GM10248 (cell line): ENCODE results near the gene ABHD6.
"Not testable (repeated sequence)": the region's sequence is repeated elsewhere in the genome, so short reads cannot be mapped to it uniquely, and the experiment has no call there.

Source experiments
- CTCF ChIA-PET: fragments of 300-600 bp; sonication (Branson Sonifier 250); formaldehyde crosslinking; extraction: SDS; loops from one replicate; lab custom pipeline; 2021; ENCODE audit warnings: antibody characterized with exemption; lab: Yijun Ruan, JAX
- POLR2A ChIA-PET: fragments of 350-650 bp; sonication (Branson Sonifier 250); formaldehyde crosslinking; extraction: SDS; loops from one replicate; lab custom pipeline; 2020; ENCODE audit warnings: antibody characterized with exemption; lab: Yijun Ruan, JAX
- DNase-seq: peaks from one replicate; pipeline ENCODE4 v3.0.0; 2012; ENCODE audit errors: extremely low spot score
- TF ChIP-seq, protein P1 (sequence below): IDR thresholded peaks from 2 replicates; pipeline ENCODE4 v1.5.1; 2012; ENCODE audit warnings: mild to moderate bottlenecking, low read depth; ENCODE audit errors: extremely low read depth, missing control alignments, control extremely low read depth

Gene ABHD6

DNA sequence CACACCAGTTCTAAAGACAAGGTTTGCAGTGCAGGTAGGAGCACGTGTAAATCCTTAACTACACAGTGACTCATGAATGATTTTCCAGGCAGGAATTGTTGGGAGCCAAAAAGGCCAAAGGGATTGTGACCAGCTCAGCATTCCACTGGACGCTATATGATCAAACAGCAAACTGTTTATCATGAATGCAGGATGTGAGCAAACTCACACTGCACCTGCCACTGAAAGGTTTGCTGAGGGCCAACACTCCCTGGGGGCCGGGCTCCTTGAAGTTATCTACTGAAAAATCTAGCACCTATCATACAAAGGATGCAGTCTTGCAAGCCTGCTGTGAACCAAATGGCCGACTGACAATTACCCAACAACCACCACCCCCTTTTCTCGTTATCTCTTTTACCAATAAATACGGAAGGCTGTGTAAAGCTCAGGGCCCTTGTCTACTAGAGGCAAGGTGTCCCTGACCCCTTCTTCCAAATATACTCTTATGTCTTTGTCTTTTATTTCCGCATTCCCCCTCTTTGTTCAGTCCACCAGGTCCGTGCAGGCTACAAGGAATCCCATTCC is 15.3 kb upstream of the ABHD6 start:
- ChIA-PET CTCF (interaction anchor here (1.2 to 13.1 kb wide), 5 partner anchors 11 to 84 kb away, joined by 3 to 188 read pairs (median 11); partner anchors contain the start of genes ABHD6, HTD2 and RPP14), POLR2A (no interaction called here)
- TF ChIP-seq, protein P1, sequence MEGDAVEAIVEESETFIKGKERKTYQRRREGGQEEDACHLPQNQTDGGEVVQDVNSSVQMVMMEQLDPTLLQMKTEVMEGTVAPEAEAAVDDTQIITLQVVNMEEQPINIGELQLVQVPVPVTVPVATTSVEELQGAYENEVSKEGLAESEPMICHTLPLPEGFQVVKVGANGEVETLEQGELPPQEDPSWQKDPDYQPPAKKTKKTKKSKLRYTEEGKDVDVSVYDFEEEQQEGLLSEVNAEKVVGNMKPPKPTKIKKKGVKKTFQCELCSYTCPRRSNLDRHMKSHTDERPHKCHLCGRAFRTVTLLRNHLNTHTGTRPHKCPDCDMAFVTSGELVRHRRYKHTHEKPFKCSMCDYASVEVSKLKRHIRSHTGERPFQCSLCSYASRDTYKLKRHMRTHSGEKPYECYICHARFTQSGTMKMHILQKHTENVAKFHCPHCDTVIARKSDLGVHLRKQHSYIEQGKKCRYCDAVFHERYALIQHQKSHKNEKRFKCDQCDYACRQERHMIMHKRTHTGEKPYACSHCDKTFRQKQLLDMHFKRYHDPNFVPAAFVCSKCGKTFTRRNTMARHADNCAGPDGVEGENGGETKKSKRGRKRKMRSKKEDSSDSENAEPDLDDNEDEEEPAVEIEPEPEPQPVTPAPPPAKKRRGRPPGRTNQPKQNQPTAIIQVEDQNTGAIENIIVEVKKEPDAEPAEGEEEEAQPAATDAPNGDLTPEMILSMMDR: no peak
- DNase-seq: no peak

DNA sequence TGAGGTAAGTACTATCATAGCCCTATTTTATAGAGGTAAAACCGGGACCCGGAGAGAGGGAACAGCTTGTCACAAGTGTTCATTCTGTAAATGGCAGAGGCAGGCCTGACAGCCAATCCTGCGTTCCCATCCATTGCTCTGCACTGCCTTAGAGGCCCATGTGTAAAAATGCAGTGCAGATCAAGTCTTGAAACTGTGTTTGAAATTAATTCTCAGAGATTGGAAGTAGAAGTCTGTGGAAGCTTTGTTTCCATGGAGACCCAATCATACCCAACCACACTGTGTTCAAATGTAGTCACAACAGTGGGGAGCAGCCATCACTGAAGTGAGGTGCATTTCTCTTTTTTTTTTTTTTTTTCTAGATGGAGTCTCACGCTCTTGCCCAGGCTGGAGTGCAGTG is 13.7 kb upstream of the ABHD6 start:
- TF ChIP-seq, protein P1: no peak
- ChIA-PET POLR2A (no interaction called here), CTCF (interaction anchor here (0.8 to 13.1 kb wide), 8 partner anchors 9 to 82 kb away, joined by 3 to 188 read pairs (median 5); partner anchors contain the start of genes ABHD6, HTD2 and RPP14)
- DNase-seq: no peak

DNA sequence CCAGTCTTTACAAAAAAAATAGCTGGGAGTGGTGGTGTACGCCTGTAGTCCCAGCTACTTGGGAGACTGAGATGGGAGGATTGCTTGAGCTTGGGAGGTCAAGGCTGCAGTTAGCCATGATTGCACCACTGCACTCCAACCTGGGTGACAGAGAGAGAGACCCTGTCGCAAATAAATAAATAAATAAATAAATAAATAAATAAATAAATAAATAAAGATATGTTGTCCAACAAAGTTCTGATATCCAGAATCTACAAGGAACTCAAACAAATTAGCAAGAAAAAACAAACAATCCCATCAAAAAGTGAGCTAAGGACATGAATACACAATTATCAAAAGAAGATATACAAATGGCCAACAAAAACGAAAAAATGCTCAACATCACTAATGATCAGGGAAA is 9.7 kb upstream of the ABHD6 start:
- CTCF ChIA-PET: interaction anchor here (1.5 to 14.1 kb wide), 2 partner anchors 11 to 78 kb away, joined by 4 to 188 read pairs; partner anchors contain the start of genes HTD2 and RPP14
- not testable (repeated sequence) for DNase-seq

DNA sequence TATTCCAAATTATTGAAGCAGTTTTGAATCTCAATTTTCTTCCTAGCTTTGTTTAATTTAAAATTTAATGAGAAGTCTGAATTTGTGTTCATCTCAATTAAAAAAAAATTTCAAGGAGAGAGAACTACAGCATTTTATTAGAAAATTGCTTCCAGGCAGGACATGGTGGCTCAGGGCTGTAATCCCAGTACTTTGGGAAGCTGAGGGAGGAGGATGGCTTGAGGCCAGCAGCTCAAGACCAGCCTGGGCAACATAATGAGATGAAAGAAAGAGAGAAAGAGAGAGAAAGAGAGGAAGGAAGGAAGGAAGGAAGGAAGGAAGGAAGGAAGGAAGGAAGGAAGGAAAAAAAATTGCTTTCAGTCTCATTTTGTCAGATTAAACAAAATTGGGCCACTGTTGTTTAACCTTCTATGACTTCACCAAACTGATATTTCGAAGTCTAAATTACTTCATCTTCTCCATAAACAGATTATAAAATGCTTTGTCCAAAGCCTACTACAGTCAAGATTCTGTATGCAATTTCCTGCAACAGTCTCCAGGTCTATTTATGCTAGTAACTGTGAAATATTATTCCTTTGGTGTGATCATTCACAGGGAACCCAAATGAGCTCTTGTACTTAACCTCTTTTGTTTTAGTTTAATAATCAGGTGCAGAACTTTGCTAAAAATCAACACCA is 6.6 kb upstream of the ABHD6 start:
- DNase-seq: no peak
- TF ChIP-seq, protein P1: no peak
- ChIA-PET CTCF (interaction anchor here (1.2 to 14.1 kb wide), 8 partner anchors 8 to 75 kb away, joined by 3 to 188 read pairs (median 6); partner anchors contain the start of genes HTD2 and RPP14), POLR2A (no interaction called here)

More for the DNA sequence above, 9.7 kb upstream of the ABHD6 start:
- POLR2A ChIA-PET: not testable (repeated sequence)

DNA sequence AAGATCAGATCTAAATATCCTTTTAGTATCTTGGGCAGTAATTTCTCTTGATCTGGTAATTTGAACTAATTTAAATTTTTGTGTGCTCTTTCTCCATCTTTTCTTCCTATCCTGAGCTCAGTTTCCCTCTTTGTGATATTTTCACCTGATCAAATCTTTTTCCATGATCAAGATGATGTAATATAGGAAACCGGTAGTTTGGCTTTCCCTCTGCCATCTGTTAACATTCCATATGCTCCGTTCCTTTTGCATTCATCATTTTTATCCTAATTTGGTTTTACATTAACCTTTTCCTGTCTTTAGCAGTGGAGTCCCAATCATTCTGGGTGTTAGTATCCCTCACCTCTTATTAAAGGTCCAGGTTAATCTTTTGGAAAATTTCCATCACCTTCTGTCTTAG is 5.9 kb upstream of the ABHD6 start:
- POLR2A ChIA-PET: no interaction called here
- no peak for DNase-seq
- CTCF ChIA-PET: interaction anchor here (2.4 to 14.1 kb wide), 4 partner anchors 14 to 75 kb away, joined by 8 to 188 read pairs (median 16); partner anchors contain the start of genes HTD2 and RPP14
- TF ChIP-seq, protein P1: no peak

DNA sequence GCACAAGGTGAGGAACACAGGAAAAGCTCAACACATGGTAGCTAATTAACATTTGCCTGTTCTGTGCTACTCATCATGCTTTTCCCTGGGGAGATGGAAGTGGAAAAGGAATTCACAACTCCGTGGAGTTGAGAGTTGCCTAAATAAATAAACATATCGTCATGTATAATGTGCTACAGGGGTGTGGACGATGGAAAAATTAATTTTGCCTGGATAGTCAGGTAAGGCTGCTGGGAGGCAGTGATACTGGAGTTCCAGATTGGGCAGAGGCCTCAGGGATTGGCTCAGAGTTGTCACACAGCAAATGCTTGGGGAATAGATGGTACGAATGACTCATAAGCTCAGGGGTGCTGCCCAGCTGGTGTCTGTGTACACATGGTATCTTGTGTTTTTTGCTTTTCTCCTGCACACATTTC is 3.1 kb upstream of the ABHD6 start:
- TF ChIP-seq, protein P1: no peak
- ChIA-PET CTCF (interaction anchor here (1.0 to 14.1 kb wide), 8 partner anchors 7 to 72 kb away, joined by 3 to 188 read pairs (median 10); partner anchors contain the start of genes HTD2 and RPP14), POLR2A (interaction anchor here (0.6 to 1.1 kb wide), 3 partner anchors 17 to 233 kb away, joined by 4 to 9 read pairs (median 4); partner anchors contain the start of gene HTD2)
- DNase-seq: no peak
